ENCODE results near the gene HSPA2. TPM values are rescaled to one million over a fixed set of nuclear protein-coding genes. Genes with fewer than 3 reads are reported as not detected.

The HSPA2 gene
- total and polyA plus RNA-seq, 2 experiments from 2014 or later: 28.9 to 31.4 TPM

DNA sequence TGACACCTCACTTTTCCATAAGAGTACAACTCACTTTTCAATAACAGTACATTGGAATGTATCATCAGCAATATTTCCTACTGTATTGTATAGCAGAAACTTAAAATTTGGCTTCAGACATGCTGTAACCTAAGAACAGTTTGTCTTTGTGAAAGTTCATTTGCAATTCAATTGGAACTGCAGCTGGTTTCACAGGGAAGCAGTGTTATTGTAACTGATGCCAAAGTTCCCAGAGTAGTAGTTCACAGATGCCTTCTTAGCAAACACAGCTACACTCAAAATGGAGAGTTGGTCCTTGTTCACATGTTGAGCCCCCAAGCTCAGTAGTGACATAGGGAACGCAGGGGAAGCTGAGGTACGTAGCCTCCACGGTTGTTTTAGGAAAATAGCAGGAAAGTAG lies 32.6 kb downstream of the HSPA2 start:
- no peak overlapping the region for H3K4me3 ChIP-seq
- H3K9me3 ChIP-seq (ENCODE audit: low read depth): no peaks in the 10 kb centered on the region
- no peak overlapping the region for H2AFZ ChIP-seq
- no peaks in the 10 kb centered on the region for H3K9me2 ChIP-seq (ENCODE audit: insufficient read depth)
- no peaks in the 10 kb centered on the region for H3K79me2 ChIP-seq (ENCODE audit: insufficient read depth)
- H3K27me3 ChIP-seq (replicated peaks; ENCODE audit: insufficient read depth): no peaks in the 10 kb centered on the region
- H3K36me3 ChIP-seq (ENCODE audit: low read depth): no peaks in the 10 kb centered on the region
- H3F3A ChIP-seq (ENCODE audit: insufficient read depth): peaks cover 9% of the 10 kb centered on the region
- TF ChIP-seq EZH2 (IDR thresholded peaks at IDR 0.05; ENCODE audit: insufficient read depth, poor library complexity, severe bottlenecking) (no peak), EZH2phosphoT487 (IDR thresholded peaks at IDR 0.05; ENCODE audit: insufficient read depth, low read depth) (no peak)
- no peak overlapping the region for H3K4me2 ChIP-seq (ENCODE audit: unreplicated experiment)
- in situ Hi-C loops (cut with MboI): no loop called here
- DNase-seq: no peak
- H3K4me1 ChIP-seq (ENCODE audit: insufficient read depth): peaks cover 19% of the 10 kb centered on the region
- no peak overlapping the region for H3K9ac ChIP-seq
- 92 to 98% methylated on average over 3 of the region's 3 CpGs for WGBS, 2 experiments (ENCODE audit: low coverage in 1 of 2, low lambda C conversion rate in 2 of 2, missing lambda C conversion rate in 2 of 2)
- H4K20me1 ChIP-seq (ENCODE audit: insufficient read depth): no peaks in the 10 kb centered on the region
- H3K27ac ChIP-seq: no peak overlapping the region

DNA sequence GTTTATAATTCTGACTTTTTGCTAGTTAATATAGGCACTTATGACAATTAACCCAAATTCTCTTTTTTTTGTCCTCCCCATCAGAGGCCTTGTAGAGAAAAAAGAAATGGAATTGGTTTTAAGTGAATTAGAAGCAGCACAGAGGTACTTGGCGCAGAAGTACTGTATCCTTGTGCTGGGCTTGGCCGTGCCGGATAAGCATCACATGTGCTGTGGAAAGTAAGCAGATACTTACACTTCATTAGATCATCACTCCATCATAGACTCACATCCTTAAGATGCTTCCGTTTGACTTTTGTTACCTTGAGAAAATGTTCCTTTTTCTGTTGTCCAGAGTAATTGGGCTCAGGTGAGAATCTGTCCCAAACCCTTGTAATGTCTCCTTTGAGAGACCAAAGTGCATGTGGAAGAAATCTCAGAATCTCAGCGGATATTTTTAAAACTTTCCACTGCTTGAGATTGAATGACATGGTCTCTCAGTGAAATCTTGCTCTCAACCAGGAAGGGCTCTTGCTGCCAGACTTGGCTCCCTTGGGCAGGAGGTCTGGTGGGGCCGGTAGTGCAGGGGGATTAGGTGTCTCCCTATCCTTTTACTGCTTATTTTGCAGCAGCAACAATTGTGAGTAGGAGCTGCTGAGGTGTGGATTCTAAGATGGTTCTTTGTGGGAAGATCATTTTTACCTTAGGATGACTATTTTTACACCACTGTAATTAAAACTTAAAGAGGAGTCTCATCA lies 34.0 kb downstream of the HSPA2 start:
- no peaks in the 10 kb centered on the region for H3K27me3 ChIP-seq (replicated peaks; ENCODE audit: insufficient read depth)
- H3K27ac ChIP-seq: no peak overlapping the region
- peaks cover 4% of the 10 kb centered on the region for H3F3A ChIP-seq (ENCODE audit: insufficient read depth)
- no peak overlapping the region for H2AFZ ChIP-seq
- no peaks in the 10 kb centered on the region for H3K36me3 ChIP-seq (ENCODE audit: low read depth)
- no peak for DNase-seq
- no peak overlapping the region for H3K4me3 ChIP-seq
- in situ Hi-C loops (cut with MboI): no loop called here
- H3K4me1 ChIP-seq (ENCODE audit: insufficient read depth): peaks cover 5% of the 10 kb centered on the region
- no peak for TF ChIP-seq EZH2 (IDR thresholded peaks at IDR 0.05; ENCODE audit: insufficient read depth, poor library complexity, severe bottlenecking)
- TF ChIP-seq EZH2phosphoT487 (IDR thresholded peaks at IDR 0.05; ENCODE audit: insufficient read depth, low read depth): no peak
- no peaks in the 10 kb centered on the region for H3K79me2 ChIP-seq (ENCODE audit: insufficient read depth)
- no peaks in the 10 kb centered on the region for H4K20me1 ChIP-seq (ENCODE audit: insufficient read depth)
- no peaks in the 10 kb centered on the region for H3K9me2 ChIP-seq (ENCODE audit: insufficient read depth)
- 65 to 69% methylated on average over 6 of the region's 6 CpGs for whole genome bisulfite sequencing, 2 experiments (ENCODE audit: low coverage in 1 of 2, low lambda C conversion rate in 2 of 2, missing lambda C conversion rate in 2 of 2)
- H3K4me2 ChIP-seq (ENCODE audit: unreplicated experiment): no peak overlapping the region
- no peak overlapping the region for H3K9ac ChIP-seq
- no peaks in the 10 kb centered on the region for H3K9me3 ChIP-seq (ENCODE audit: low read depth)

DNA sequence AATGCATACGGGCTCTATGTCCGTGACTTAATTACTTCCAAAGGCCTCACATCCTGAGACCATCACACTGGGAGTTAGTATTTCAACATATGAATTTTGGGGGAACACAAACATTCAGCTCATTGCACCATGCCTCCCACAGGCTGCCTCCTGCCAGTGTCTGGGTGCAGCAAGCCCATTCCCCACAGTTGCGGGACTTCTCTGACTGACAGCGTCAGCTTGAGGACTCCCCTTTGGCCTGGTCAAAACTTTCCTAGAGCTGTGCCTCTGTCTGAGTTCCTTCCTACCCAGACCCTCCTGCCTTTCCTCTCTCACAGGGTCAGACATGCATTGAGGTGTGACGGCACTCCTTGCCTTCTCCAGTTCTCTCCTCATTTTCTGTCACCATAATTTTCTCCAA lies 36.7 kb downstream of the HSPA2 start:
- TF ChIP-seq EZH2phosphoT487 (IDR thresholded peaks at IDR 0.05; ENCODE audit: insufficient read depth, low read depth) (no peak), EZH2 (IDR thresholded peaks at IDR 0.05; ENCODE audit: insufficient read depth, poor library complexity, severe bottlenecking) (no peak)
- Histone ChIP-seq H3K27ac (no peak overlapping the region), H3K4me3 (no peak overlapping the region), H3K27me3 (replicated peaks; ENCODE audit: insufficient read depth) (no peaks in the 10 kb centered on the region), H3K9ac (no peak overlapping the region), H3K4me2 (ENCODE audit: unreplicated experiment) (no peak overlapping the region), H2AFZ (no peak overlapping the region), H3K9me2 (ENCODE audit: insufficient read depth) (no peaks in the 10 kb centered on the region), H3K36me3 (ENCODE audit: low read depth) (no peaks in the 10 kb centered on the region), H3K9me3 (ENCODE audit: low read depth) (no peaks in the 10 kb centered on the region), H3K79me2 (ENCODE audit: insufficient read depth) (no peaks in the 10 kb centered on the region), H4K20me1 (ENCODE audit: insufficient read depth) (no peaks in the 10 kb centered on the region), H3F3A (ENCODE audit: insufficient read depth) (no peaks in the 10 kb centered on the region), H3K4me1 (ENCODE audit: insufficient read depth) (peaks cover 3% of the 10 kb centered on the region; the same call in 1 of the 2 replicates)
- in situ Hi-C loops (cut with MboI): no loop called here
- 96 to 100% methylated on average over 5 of the region's 5 CpGs for WGBS, 2 experiments (ENCODE audit: low coverage in 1 of 2, low lambda C conversion rate in 2 of 2, missing lambda C conversion rate in 2 of 2)
- no peak for DNase-seq

DNA sequence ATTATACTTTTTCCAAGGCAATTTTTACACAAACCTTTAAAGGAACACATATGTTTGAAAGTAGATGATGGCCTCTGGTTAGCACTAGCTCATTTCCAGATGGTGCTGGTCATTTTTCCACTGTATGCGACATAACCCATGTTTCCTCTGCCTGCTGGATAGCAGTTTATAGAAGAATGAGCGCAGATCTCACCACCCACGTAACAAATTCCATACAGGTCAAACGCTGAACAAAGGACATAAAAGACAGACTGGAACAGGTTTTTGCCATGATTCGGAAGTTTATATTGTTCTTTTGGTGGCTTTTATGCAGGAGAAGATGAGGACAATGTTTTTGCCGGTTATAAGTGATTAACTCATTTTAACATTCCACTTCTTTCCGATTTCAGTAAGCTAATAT lies 39.9 kb downstream of the HSPA2 start:
- no peak overlapping the region for H3K4me3 ChIP-seq
- H3K9me2 ChIP-seq (ENCODE audit: insufficient read depth): no peaks in the 10 kb centered on the region
- peaks cover 3% of the 10 kb centered on the region; the same call in 1 of the 2 replicates for H3K4me1 ChIP-seq (ENCODE audit: insufficient read depth)
- no peak overlapping the region for H2AFZ ChIP-seq
- H3K79me2 ChIP-seq (ENCODE audit: insufficient read depth): no peaks in the 10 kb centered on the region
- no peaks in the 10 kb centered on the region for H3F3A ChIP-seq (ENCODE audit: insufficient read depth)
- in situ Hi-C loops (cut with MboI): no loop called here
- H3K9me3 ChIP-seq (ENCODE audit: low read depth): no peaks in the 10 kb centered on the region
- TF ChIP-seq EZH2phosphoT487 (IDR thresholded peaks at IDR 0.05; ENCODE audit: insufficient read depth, low read depth) (no peak), EZH2 (IDR thresholded peaks at IDR 0.05; ENCODE audit: insufficient read depth, poor library complexity, severe bottlenecking) (no peak)
- no peak overlapping the region for H3K27ac ChIP-seq
- H3K36me3 ChIP-seq (ENCODE audit: low read depth): no peaks in the 10 kb centered on the region
- no peaks in the 10 kb centered on the region for H4K20me1 ChIP-seq (ENCODE audit: insufficient read depth)
- no peaks in the 10 kb centered on the region for H3K27me3 ChIP-seq (replicated peaks; ENCODE audit: insufficient read depth)
- DNase-seq: peak; percentile 9
- WGBS, 2 experiments (ENCODE audit: low coverage in 1 of 2, low lambda C conversion rate in 2 of 2, missing lambda C conversion rate in 2 of 2): 72 to 79% methylated on average over 7 of the region's 7 CpGs
- no peak overlapping the region for H3K4me2 ChIP-seq (ENCODE audit: unreplicated experiment)
- H3K9ac ChIP-seq: no peak overlapping the region

Data from GM23248 (cell line).